Measurements from ENCODE around the gene UNG. TPM values are rescaled to one million over a fixed set of nuclear protein-coding genes. Genes with fewer than 3 reads are reported as not detected.

Gene UNG
- total and polyA plus RNA-seq, 2 experiments from 2014 or later, result 90.5 to 209 TPM

DNA sequence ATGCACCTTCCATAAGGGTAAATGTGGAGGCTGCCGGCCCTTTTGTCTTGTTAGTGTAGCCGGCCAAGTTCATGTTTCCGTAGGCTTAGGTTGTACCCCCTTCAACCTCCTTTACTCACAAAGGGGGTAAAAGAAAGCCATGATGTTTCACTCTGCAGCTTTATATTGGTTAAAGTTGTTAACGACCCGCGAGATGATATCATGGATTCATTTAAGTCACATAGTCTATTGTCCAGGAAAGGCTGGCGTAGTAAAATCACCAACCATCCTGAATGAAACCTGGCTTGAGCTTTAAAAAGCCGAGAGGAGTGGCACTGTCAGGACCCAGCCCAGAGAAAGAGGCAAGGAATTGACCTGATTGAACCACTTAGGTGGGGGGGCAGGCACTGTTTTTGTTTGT is 1.3 kb downstream of the UNG start:
- Histone ChIP-seq H3K4me3 (peak overlapping the region; percentile 95), H3K79me2 (replicated peaks; ENCODE audit: insufficient read depth) (peaks cover 29% of the 10 kb centered on the region), H3K27me3 (ENCODE audit: insufficient read depth) (no peaks in the 10 kb centered on the region), H3K4me2 (peak overlapping the region; percentile 90), H3K27ac (ENCODE audit: low read depth) (peak overlapping the region; percentile 55), H3K36me3 (ENCODE audit: insufficient read depth) (peaks cover 46% of the 10 kb centered on the region), H3K9me2 (ENCODE audit: insufficient read depth) (no peaks in the 10 kb centered on the region), H3F3A (replicated peaks; ENCODE audit: low read depth) (no peaks in the 10 kb centered on the region), H2AFZ (0 out of 2 replicates have a peak overlapping the region, but pooled peaks have one; percentile 59), H3K4me1 (ENCODE audit: insufficient read depth) (peaks cover 4% of the 10 kb centered on the region; the same call in 1 of the 2 replicates), H4K20me1 (replicated peaks; ENCODE audit: insufficient read depth) (peaks cover 33% of the 10 kb centered on the region)
- Mint-ChIP-seq H3K9me3 (no peaks in the 10 kb centered on the region), H3K27me3 (ENCODE audit: insufficient read depth, low read depth, poor library complexity) (peaks cover 8% of the 10 kb centered on the region), H3K4me3 (peak overlapping the region; percentile 91), H3K4me1 (peaks cover 12% of the 10 kb centered on the region), H3K36me3 (ENCODE audit: low read depth) (peaks cover 53% of the 10 kb centered on the region), H3K27ac (peak overlapping the region; percentile 89; the same call in 1 of the 2 replicates)
- DNase-seq (ENCODE audit: low spot score) (no peak), ATAC-seq (no peak)
- TF ChIP-seq, protein P1, sequence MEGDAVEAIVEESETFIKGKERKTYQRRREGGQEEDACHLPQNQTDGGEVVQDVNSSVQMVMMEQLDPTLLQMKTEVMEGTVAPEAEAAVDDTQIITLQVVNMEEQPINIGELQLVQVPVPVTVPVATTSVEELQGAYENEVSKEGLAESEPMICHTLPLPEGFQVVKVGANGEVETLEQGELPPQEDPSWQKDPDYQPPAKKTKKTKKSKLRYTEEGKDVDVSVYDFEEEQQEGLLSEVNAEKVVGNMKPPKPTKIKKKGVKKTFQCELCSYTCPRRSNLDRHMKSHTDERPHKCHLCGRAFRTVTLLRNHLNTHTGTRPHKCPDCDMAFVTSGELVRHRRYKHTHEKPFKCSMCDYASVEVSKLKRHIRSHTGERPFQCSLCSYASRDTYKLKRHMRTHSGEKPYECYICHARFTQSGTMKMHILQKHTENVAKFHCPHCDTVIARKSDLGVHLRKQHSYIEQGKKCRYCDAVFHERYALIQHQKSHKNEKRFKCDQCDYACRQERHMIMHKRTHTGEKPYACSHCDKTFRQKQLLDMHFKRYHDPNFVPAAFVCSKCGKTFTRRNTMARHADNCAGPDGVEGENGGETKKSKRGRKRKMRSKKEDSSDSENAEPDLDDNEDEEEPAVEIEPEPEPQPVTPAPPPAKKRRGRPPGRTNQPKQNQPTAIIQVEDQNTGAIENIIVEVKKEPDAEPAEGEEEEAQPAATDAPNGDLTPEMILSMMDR (conservative IDR thresholded peaks at IDR 0.05; ENCODE audit: low read depth in 2 of 2), result no peak
- TF ChIP-seq, protein P2, sequence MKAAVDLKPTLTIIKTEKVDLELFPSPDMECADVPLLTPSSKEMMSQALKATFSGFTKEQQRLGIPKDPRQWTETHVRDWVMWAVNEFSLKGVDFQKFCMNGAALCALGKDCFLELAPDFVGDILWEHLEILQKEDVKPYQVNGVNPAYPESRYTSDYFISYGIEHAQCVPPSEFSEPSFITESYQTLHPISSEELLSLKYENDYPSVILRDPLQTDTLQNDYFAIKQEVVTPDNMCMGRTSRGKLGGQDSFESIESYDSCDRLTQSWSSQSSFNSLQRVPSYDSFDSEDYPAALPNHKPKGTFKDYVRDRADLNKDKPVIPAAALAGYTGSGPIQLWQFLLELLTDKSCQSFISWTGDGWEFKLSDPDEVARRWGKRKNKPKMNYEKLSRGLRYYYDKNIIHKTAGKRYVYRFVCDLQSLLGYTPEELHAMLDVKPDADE (IDR thresholded peaks at IDR 0.05), result no peak
- TF ChIP-seq ZNF114 (CRISPR knock-in tag; IDR thresholded peaks at IDR 0.05) (no peak), CREB1 (CRISPR knock-in tag; IDR thresholded peaks at IDR 0.05; ENCODE audit: low read depth) (no peak), STAT1 (IDR thresholded peaks at IDR 0.05; ENCODE audit: unreplicated experiment) (no peak), JUNB (IDR thresholded peaks at IDR 0.05; ENCODE audit: unreplicated experiment) (no peak), ZNF331 (CRISPR knock-in tag; IDR thresholded peaks at IDR 0.05; ENCODE audit: low read depth) (no peak), NANOG (IDR thresholded peaks at IDR 0.05; ENCODE audit: borderline replicate concordance) (no peak), EZH2phosphoT487 (IDR thresholded peaks at IDR 0.05; ENCODE audit: unreplicated experiment) (no peak), POLR2AphosphoS5 (IDR thresholded peaks at IDR 0.05; ENCODE audit: low read depth) (no peak), EZH2 (IDR thresholded peaks at IDR 0.05; ENCODE audit: low read depth, unreplicated experiment) (no peak)
- TF ChIP-seq, protein P3, sequence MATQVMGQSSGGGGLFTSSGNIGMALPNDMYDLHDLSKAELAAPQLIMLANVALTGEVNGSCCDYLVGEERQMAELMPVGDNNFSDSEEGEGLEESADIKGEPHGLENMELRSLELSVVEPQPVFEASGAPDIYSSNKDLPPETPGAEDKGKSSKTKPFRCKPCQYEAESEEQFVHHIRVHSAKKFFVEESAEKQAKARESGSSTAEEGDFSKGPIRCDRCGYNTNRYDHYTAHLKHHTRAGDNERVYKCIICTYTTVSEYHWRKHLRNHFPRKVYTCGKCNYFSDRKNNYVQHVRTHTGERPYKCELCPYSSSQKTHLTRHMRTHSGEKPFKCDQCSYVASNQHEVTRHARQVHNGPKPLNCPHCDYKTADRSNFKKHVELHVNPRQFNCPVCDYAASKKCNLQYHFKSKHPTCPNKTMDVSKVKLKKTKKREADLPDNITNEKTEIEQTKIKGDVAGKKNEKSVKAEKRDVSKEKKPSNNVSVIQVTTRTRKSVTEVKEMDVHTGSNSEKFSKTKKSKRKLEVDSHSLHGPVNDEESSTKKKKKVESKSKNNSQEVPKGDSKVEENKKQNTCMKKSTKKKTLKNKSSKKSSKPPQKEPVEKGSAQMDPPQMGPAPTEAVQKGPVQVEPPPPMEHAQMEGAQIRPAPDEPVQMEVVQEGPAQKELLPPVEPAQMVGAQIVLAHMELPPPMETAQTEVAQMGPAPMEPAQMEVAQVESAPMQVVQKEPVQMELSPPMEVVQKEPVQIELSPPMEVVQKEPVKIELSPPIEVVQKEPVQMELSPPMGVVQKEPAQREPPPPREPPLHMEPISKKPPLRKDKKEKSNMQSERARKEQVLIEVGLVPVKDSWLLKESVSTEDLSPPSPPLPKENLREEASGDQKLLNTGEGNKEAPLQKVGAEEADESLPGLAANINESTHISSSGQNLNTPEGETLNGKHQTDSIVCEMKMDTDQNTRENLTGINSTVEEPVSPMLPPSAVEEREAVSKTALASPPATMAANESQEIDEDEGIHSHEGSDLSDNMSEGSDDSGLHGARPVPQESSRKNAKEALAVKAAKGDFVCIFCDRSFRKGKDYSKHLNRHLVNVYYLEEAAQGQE (IDR thresholded peaks at IDR 0.05; ENCODE audit: unreplicated experiment), result no peak
